HTR-8/SVneo (cell line): ENCODE results near the gene SPATA3.

Experiments
- DNase-seq: peaks from one replicate; pipeline ENCODE4 v3.0.0; 2011; ENCODE audit warnings: low spot score, mixed read lengths; ENCODE audit not compliant: insufficient read length
- FAIRE-seq: peaks from 2 replicates; lab custom pipeline; 2011; peaks lifted over from hg19 to GRCh38; lab: Jason Lieb, UNC

The SPATA3 gene

DNA sequence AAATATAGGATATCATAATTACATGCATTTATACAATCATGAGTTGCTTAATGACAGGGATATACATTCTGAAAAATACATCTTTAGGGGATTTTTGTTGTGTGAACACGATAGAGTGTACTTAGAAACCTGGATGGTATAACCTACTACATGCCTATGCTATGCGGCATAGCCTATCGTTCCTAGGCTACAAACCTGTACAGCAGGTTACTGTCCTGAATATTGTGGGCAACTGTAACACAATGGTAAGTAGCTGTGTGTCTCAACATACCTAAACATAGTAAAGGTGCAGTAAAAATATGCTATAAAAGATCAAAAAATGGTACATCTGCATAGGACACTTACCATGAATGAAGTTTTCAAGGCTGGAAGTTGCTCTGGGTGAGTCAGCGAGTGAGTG lies 47.9 kb downstream of the SPATA3 start:
- no peak for DNase-seq
- FAIRE-seq = no peak

DNA sequence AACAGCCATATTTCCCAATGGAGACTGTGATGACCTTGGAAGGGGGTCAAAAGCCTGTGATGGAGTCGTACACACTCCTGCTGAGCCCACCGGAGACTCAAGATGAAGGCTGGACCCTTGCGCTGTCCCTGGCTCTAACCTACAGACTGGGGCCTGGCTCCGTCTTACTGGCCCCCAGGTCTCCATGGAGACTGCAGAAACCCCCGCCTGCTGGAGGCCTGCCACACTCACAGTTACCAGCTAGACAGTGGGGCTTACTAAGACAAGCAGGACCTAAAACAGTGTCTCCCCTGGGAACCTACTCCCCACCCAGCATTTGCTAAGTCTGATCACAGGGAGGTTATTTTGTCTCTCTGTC lies 51.0 kb downstream of the SPATA3 start:
- no peak for FAIRE-seq
- DNase-seq = no peak

DNA sequence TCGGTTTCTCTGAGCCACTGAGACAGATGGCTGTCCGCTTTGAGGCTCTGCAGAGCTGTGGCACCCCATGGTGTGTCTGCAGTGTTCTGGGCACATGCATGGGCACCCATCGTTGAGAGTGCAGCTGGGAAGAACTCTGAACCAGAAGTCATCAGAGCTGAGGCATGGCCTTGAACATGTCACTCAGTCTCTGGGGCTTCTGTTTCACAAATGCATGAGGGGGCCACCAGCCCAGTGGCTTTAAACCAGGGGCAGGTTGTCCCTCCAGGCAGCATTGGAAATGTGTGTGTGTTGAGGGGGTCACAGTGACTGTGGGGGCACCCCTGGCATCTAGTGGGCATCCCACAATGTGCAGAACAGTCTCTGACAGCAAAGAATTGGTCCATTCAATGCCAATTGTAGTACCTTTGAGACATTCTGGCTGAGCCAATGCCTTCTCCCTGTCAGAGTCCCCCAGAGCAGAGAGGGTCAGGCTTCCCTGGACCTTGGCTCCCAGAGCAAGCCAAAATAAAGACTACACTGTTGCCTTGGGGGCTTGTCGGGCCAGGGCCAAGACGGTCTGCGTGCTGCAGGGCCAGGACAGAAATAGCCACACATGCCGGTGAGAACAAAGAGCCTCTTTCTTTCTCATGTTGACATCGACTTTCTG lies 51.5 kb downstream of the SPATA3 start:
- no peak for DNase-seq
- no peak for FAIRE-seq

DNA sequence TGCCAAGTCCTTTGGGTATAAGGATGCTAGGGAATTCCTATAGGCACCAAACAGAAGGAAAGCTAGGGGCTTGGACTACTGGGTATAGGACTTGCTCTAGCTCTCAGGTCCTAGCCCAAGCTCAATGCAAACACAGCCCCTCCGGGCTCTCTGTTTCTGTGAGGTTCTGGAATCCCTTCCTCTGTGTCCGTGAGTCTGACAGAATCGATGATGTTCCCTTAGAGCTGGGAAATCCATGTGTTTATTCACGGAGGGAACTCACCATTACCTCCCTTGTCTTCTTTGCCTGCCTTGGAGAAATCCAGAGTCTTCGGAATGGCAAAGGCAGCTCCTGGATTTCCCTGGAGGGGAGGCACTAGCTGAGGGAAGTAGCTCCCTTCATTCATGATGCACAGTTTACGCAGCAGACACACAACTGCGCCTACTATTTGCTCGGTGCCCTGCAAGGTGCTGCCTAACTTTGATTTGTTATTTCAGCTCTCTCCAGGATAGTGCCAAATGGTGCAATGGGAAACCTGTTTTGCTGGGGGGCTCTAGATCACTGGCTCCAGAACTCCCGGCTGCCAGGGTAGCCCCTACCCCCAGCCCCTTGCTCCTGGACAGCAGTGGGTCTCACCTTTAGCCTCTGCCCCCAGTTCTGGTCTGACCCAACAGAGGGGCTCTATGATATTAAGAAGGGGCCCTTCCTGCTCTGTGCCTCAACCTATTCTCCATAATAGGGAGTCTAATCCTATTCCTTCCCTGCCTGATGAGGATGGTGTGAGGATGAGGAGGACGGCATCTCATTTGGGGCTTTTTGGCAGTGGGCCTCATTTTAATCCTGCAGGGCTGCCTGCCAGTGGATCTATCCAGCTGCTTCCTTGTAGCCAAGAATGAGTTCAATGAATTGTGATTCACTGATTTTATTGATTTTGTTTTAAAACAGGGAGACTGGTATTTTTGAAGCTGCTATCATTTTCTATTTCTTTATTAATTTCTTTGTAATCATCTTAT lies 52.3 kb downstream of the SPATA3 start:
- FAIRE-seq (no peak), DNase-seq (no peak)

DNA sequence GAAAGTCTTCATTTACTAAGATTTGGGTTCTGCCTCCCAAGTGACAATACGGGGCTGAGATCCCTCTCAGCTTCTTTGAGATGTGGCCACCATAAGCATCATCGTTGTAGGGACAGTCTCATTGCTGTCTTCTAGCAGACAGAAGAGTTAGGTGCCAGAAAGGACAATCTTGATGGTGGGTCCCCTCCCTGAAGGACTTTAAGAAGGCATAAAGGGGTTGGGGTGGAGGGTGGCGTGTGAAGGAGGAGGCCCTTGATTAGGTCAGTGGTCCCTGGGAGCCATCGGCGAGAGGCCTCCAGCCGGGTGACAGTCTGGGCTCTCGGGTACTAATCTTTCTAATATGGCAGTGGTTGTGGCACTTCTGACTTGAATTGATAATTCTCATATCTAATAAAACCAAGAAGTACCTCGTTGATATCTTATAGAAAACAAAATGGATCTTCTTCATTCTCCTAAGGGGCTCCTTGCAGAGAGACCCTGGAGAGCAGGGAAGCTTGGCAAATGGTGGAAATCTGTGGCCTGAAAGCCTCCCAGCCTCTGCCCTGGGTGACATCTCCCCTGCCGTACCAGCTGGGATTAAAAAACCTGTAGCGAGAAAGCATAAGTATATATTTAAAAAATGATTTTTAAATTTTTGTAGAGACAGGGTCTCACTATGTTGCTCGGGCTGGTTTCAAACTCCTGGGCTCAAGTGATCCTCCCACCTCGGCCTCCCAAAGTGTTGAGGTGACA lies 53.5 kb downstream of the SPATA3 start:
- no peak for FAIRE-seq
- no peak for DNase-seq

DNA sequence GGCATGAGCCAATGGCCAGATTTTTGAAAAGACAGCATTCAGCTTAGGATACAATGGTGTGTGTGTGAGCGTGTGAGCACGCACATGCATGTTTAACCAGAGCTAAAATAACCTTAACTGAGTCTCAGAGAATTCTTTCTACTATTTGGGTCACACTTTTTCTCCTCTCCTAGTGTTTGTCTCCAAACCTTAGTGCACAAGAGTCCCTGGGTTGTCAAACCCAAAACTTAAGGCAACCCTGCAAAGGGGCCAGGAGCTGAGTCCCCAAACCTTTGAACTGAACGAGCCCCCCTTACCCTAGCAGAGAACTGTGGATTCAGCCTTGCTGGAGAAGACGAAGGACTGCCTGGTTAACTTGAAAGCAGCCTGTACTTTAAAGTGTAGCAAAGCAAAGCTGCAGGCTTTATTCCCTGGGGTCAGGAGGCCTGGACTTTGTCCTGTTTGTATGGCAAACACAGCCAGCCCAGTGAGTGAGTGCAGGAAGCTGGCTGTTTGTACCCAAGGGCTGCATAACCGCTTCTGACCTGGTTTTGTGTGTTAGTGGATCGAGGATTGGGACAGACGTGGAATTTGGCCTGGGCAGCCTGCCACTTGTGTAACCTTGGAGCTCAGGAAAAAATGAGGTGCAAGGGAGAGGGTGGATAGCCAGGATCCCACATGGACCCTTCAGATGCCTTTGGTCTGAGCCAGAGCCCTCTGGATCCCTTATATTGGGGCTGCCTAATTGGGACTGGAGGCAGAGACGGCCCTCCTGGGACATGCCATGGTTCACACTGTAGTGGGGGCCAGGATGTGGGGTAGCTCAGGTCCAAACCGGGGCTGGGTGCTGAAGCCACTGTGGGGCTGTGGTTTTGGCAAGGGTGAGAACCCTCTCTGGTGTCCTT lies 54.3 kb downstream of the SPATA3 start:
- no peak for FAIRE-seq
- no peak for DNase-seq

DNA sequence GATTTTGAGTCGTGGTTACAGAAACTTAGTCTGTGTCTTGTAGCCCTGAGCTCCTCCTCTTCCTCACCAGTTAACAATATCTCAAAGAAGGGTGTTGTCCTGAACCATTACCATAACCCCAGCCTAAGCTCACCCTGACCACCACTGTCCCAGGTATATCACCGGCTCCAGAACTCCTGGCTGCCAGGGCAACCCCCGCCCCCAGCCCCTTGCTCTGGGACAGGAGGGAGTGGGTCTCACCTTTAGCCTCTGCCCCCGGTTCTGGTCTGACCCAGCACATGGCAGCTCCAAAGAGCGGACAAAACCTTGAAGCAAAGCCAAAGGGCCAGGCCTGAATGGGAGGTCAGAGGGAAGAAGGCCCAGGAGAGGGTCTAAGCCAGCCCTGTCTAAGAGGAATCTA lies 55.2 kb downstream of the SPATA3 start:
- no peak for FAIRE-seq
- no peak for DNase-seq

DNA sequence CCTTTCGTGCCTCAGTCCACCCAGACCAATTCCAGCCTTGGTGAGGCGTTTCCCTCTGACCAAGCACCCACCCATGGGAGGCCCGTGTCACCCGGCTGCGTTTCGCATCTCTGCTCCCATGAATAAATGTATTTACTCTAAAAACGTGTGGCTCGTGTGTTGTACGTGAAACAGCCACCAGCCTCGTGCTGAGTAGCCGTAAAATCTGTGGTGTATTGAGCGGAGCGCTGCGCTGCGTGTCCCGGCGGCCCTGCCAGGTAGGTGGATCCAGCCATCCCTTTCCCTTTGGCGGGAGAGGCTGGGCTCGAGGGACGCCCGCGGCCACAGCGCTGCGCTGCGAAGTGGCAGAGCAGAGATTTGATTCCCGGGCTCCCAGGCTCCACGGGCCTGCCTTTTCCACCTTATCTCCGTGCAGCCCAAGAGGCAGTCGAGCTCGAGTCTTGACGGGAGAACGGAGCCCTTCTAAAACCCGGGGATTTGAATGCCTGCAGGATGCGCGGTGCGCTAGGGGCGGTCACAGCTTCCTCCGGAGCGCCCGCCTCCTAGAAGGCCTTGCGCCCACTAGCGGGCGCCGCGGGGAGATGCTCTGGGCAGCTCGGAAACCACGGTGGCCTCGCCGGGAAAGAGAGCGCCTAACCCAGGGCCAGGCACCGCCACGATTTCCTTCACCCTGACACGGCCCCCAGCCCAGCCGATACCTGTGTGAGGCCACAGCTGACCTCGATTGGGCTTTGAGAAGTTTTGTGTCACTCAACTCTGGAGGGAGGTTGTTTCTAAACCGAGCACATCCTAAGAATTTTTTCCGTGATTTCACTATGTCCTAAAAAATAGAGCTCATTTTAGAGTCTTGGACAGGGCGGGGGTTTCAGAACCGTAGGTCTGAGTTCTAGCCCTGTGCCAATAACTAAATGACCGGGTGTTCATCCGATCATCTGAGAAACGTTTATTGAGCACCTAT lies 56.9 kb downstream of the SPATA3 start:
- FAIRE-seq (peak; percentile 71), DNase-seq (peak; percentile 86)

DNA sequence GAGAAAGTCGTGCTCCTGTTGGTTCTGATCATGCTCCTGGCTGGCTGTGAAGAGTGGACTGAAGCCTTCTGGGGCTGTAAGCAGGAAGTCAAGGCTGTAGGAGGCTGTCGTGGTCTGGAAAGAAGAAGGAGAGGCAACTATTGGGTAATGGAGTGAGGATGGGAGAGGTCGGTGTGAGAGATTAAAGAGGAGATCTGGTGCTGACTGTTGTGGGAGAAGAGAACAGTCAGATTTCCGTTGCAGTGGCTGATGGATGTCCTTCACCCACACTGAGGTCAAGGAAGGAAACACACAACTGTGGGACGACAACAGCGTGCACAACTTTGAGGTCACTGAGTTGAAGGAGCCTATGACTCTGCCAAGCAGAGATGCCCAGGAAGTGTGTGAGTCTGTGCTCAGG lies 57.9 kb downstream of the SPATA3 start:
- FAIRE-seq (no peak), DNase-seq (no peak)

DNA sequence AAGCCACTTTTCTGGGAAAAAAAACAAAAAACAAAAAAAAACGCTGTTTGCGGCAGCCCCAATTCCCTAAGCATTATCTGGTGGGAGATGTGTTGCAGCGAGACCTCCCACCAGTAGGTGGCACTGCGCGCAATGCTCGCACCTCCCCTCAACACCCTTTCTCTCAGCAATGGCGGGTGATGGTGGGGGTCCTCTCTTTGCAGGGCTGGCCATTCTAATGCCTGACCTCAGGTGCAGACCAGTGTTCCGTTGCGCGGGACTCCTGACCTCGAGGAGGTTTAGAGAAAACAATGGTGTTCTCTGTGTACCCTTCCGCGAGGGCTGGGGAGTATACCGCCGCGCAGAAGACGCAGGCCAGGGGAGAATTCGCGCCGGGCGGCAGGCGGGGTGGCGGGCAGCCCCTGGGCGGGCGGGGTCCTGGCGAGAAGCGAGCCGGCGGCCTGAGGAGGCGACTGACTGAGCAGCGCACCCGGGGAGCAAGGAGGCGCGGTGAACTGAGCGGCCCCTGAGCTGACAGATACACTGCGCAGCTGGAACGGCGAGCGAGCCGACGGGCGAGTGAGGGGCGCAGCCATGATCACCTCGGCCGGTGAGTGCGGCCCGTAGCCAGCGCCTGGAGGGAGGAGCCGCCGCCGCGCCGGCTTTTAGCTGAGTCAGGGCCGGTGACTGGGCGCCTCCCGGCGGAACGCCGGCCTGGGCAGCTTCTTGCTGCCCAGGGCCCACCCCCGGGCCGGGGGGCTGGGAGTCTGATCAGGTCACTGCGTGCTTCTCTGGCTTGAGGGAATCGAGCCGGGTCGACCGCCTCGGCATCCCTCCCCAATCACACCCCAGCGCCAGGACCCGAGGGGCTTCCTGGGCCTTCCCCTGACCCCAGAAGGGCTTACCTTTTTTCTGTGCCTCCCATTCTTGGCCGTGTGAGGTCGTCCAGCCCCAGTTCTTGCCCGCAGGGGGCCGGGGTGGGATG lies 60.8 kb downstream of the SPATA3 start, which contains the start of gene PSMD1:
Gene PSMD1 (plus strand): TSS at position 415 of the 964 bp plus-strand sequence. CDS start 159 bp downstream, at position 574.
- peak; percentile 95 for FAIRE-seq
- DNase-seq = peak; percentile 94

DNA sequence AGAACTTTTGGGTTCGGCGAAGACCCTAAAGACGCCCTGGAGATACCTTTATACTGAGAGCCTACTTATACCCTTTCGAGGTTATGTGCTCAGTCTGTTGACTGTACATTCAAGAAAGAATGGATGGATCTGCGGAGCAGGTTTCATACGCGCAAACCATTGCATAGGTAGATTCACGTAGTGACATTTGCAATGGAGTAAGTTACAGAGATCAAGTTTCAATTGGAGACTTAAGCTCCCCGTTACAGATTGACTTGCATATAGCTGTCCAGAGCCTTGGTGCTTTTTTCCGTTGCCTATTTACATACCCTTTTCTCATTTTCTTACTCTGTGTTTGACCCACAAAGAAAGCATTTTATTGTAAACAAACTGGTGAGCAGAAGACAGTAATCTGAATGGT lies 61.7 kb downstream of the SPATA3 start:
- FAIRE-seq (no peak), DNase-seq (no peak)
